GM18861 (cell line): ENCODE results near the gene PMM2.
"Not testable (repeated sequence)": the region's sequence is repeated elsewhere in the genome, so short reads cannot be mapped to it uniquely, and the experiment has no call there.

ENCODE experiments used
- ATAC-seq: cut with Tn5 transposase; IDR thresholded peaks from one replicate; pipeline ENCODE4 v1.9.1; 2021; ENCODE audit not compliant: unreplicated experiment

The PMM2 gene

DNA sequence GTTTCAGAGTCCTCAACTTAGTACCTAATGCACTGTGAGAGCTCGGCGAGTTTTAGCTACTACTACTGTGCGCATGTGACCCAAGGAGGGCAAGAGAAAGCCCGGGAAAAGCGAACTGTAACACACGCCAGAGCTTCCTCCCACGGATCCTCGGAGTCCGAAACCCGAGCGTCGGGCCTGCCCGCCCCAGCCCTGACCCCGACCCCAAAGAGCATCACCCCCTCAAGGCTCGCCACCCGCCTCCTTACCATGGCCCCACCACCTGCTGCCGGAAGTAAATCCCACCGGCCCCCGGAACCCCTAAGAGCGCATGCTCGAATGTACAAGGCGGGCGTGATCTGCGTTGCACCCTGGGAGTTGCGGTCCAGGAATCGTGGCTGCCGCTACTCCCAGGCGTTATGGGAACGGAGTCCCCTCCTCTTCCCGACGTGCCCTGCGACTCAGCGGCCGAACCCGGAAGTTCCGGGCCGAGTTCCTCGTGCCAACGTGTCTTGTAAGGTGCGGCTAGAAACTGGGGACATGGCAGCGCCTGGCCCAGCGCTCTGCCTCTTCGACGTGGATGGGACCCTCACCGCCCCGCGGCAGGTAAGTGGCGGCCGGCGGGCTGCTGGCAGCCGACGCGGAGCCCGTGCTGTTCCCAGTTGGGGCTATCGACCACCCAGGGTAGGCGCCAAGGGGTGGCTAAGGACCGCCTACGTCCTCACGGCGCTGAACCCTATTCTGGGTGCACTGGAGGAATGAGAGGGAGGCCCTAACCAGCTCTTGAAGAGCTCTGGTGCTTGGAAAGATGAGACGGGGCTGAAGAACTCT, at the start of gene PMM2, which contains the start of gene TMEM186:
Gene PMM2 (plus strand): TSS at position 476 of the 810 bp plus-strand sequence. CDS start 44 bp downstream, at position 520.
Gene TMEM186 (minus strand): TSS at position 276 of the 810 bp plus-strand sequence. CDS start 25 bp downstream, at position 251.
- peak; percentile 89 for ATAC-seq

GRCh38 chr16:8748944-8749343, 48.7 kb upstream of the PMM2 start:
- not testable (repeated sequence) for ATAC-seq

DNA sequence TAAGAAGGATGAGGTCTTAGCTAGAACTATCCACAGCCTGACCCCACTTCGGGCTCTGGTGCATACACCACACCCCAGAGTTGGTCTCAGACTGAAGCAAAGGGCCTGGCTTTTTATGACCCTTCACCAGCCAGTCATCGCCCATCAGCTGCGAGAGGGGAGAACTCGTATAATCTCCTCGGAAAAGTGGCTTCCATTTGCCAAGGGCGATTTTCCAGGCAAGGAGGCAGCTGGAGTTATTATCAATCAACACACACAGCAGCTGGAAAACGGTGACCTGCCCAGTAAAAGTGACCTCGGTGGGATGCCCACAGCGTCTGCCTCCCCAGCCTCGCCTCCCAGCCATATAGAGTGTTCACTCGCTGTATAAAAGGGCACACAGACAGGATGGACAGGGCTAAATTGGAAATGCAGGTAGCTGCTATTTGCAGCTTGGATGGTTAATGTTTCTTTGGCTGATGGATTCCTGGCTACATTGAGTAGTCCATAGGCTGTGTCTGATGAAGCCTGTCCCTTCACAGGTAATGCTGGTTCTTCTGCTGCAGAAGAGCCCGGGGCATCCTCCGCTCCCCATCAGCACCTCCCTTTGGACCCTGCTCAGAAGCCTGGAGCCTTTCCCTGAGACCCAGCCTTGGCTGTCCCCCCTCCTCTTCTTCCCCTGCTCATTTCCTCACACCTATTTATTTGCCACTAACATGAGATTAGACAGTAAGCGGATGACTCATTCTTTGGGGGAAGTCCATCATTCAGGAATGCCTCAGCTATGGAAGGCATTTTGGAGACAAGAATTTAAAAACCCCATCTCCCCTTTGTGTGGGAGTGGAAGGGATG, 45.9 kb upstream of the PMM2 start:
- ATAC-seq = no peak

DNA sequence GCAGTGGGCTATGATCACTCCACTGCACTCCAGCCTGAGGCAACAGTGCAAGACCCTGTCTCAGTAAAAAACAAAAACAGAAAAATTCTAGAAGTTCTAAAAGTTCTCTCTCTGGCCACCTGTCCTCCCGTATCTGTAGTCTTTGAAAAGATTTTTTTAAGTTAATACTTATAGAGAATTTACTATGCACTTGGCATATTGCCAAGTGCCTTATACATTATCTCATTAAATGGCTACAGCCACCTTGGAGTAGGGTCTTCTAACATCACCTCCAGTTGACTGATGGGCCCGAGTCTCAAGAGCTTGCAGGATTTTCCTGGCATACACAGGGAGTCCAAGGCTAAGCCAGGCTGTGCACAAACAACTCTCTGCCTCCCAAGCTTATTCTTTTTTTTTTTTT, 44.9 kb upstream of the PMM2 start:
- ATAC-seq = no peak

GRCh38 chr16:8753416-8754054, 44.1 kb upstream of the PMM2 start:
- no peak for ATAC-seq

DNA sequence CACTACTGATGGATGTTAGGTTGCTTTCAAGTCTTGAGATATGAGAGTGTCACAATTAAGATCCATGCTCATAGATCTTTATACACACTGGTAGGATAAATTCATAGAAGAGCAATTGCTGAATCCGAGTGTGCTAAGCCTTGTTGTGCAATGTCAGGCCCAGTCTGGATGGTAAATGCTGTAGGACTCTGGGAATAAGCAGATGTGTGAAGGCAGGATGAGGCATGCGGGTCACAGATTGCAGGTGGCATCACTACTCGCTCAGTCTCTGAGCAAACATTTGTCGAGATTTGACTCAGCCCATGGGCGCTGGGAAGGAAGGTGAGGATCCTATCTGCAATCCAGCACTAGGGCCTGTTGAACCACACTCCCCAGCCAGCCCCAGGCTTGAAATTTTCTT, 40.9 kb upstream of the PMM2 start:
- no peak for ATAC-seq

- no peak for ATAC-seq
Observed at GRCh38 chr16:8758022-8758421, 39.6 kb upstream of the PMM2 start.

GRCh38 chr16:8760021-8760420, 37.6 kb upstream of the PMM2 start:
- no peak for ATAC-seq

DNA sequence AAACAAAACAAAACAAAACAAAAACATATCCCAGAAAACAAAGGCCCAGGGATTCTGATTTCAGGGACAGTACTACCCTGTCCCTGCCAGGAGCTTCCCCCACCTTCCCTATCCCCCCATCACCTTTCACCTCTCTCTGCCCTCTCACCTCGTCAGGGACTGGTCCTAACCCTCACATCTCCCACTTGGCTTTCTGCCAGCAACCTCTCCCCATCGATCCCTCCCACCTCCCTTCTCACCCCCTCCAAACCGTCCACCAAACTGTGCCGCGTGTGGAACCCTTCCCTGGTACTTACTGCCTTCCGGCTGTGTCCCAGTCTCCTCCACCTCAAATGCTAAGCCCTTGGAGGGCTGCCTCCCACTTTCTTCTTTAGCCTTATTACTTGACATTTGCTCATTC, 36.6 kb upstream of the PMM2 start:
- ATAC-seq = no peak

DNA sequence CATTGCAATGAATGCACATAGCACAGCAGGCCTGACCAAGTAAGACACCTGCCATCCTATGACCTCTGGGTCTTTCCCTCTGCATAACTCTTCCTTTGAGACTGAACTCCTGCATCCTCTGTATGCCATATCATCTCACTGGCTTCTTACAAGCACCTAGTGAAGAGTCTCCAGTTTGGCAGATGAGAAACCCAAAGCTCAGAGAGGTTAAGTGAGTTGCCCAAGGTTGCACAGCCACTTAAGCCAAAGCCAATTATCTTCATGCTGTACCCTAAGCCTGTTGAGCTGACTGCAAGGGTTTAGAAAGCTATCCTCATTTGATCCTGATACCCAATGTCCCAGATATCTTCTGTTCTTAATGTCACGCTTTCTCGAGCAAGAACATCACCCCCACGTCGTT, 35.4 kb upstream of the PMM2 start:
- no peak for ATAC-seq

- ATAC-seq = no peak
Observed at GRCh38 chr16:8763083-8763482, 34.6 kb upstream of the PMM2 start.

GRCh38 chr16:8763899-8764298, 33.7 kb upstream of the PMM2 start:
- ATAC-seq = no peak

DNA sequence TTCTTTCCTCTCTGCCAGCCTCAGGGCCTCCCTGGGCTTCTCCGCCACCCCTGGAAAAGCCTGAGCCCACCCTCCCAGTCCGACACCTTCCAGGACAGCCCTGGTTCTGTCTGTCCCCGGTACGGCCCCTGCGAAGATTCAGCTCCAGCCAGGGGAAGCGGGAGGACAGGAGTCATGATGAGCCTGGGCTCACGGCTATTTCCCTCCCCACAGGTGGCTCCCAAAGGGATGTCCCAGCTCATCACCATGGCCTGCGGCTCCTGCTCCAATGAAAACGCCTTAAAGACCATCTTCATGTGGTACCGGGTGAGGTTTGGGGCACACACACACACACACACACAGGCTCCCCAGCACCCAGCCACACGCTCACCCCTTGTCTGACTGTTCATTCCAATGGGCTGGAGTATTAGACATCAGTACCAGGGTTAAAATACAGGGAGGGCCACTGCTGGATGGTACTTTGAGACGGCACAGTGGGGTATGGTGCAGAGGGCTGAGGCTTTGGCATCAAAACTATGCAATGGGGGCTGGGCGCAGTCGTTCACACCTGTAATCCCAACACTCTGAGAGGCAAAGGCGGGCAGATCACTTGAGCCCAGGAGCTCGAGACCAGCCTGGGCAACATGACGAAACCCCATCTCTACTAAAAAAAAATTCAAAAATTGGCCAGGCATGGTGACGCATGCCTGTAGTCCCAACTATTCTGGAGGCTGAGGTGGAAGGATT, 33.0 kb upstream of the PMM2 start:
- ATAC-seq = no peak

DNA sequence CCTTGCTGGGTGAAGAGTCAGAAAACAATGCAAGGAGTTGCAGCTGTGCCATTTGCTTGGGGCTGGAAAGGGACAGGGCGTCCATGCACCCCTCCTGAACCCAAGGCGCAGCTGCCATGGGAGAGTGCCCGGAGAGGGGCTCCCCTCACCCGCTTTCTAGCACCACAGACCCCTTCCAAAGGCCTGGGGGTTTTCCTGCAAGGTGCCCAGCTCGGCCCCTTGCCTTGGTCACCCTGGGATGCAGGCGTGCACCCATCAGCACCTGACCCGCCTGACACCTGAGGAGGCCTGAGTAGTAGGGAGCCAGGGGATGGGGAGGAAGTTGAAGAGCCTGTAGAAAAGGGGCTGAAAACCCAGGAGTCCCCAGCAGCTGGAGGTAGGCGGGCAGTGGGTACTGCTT, 30.5 kb upstream of the PMM2 start:
- ATAC-seq = no peak

- ATAC-seq = no peak
Observed at GRCh38 chr16:8768283-8768682, 29.4 kb upstream of the PMM2 start.

DNA sequence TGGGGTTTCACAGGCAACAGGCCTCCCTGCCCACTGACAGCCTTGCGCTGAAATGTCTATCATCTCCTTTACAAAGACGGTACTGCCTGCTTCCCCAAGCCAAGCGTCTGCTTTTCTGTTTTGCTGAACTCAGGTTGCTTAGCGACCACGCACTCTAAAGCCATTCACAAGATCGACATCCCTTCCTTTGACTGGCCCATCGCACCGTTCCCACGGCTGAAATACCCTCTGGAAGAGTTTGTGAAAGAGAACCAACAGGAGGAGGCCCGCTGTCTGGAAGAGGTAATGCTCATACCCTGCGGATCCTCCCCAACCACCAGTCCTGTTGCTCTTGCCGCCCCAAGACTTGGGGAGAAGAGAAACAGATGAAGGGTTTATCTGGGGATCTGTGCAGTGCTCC, 28.9 kb upstream of the PMM2 start:
- ATAC-seq = no peak

DNA sequence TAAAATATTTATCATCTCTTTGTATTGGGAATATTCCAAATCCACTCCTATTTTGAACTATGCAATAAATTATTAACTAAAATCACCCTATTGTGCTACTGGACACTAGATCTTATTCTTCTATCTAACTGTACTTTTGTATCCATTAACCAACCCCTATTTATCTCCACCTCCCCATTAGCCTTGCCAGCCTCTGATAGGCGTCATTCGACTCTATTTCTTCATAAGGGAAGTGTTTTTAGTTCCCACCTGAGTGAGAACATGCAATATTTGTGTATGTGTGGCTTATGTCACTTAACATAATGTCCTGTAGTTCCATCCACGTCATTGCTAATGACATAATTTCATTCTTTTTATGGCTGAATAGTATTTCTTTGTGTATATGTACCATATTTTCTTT, 24.1 kb upstream of the PMM2 start:
- no peak for ATAC-seq

- ATAC-seq = no peak
Observed at GRCh38 chr16:8774208-8774607, 23.4 kb upstream of the PMM2 start.

GRCh38 chr16:8775359-8775758, 22.3 kb upstream of the PMM2 start:
- no peak for ATAC-seq

DNA sequence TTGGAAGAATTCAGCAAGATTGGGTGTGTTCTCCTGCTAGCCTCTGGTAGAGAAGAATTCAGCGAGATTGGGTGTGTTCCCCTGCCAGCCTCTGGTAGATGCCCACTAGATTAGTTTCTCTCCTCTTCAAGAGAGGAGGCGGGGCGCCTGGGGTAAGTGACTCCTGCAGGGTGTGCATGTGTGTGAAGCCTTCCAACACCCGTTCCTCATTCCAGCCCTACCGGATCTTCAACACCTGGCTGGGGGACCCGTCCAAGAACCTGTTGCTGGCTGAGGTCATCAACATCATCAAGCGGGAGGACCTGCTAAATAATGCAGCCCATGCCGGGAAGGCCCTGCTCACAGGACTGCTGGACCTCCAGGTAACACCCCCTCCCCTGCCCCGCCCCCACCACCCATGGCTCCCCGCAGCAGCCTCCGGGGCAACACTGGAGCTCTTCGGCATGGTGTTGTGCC, 21.5 kb upstream of the PMM2 start:
- no peak for ATAC-seq

GRCh38 chr16:8777217-8777616, 20.4 kb upstream of the PMM2 start:
- no peak for ATAC-seq
